Calu3 (cell line): ENCODE results near the gene SUMF2. TPM values are rescaled to one million over a fixed set of nuclear protein-coding genes. Genes with fewer than 3 reads are reported as not detected.
"Not testable (repeated sequence)": the region's sequence is repeated elsewhere in the genome, so short reads cannot be mapped to it uniquely, and the experiment has no call there.

Experiments used
- BruUV-seq: library from RNA; stranded (reverse); fragments of 400-500 nt; replicated peaks from 2 replicates; lab custom pipeline; 2021; lab: Mats Ljungman, UMichigan
- CTCF ChIA-PET: fragments of 300-600 bp; sonication (Branson Sonifier 250); formaldehyde crosslinking; loops from one replicate; lab custom pipeline; 2022; ENCODE audit warnings: antibody characterized with exemption; lab: Charles Lee
- DNase-seq: peaks from one replicate; pipeline ENCODE4 v3.0.0; 2022
- H3K27ac Mint-ChIP-seq: one replicate; pipeline ENCODE4 v1.8.0; 2022; ENCODE audit warnings: mixed read lengths; ENCODE audit not compliant: unreplicated experiment
- H3K27me3 Mint-ChIP-seq: one replicate; pipeline ENCODE4 v1.8.0; 2022; ENCODE audit warnings: mixed read lengths; ENCODE audit not compliant: unreplicated experiment
- H3K36me3 Mint-ChIP-seq: one replicate; pipeline ENCODE4 v1.8.0; 2022; ENCODE audit warnings: mild to moderate bottlenecking, moderate library complexity, mixed read lengths; ENCODE audit not compliant: insufficient read depth, unreplicated experiment
- H3K4me1 Mint-ChIP-seq: one replicate; pipeline ENCODE4 v1.8.0; 2022; ENCODE audit warnings: mild to moderate bottlenecking, low read depth, mixed read lengths; ENCODE audit not compliant: unreplicated experiment
- H3K4me3 Mint-ChIP-seq: one replicate; pipeline ENCODE4 v1.8.0; 2022; ENCODE audit warnings: mild to moderate bottlenecking, low read depth, moderate library complexity, mixed read lengths; ENCODE audit not compliant: unreplicated experiment
- H3K9me3 Mint-ChIP-seq: one replicate; pipeline ENCODE4 v1.8.0; 2022; ENCODE audit warnings: low read depth, mixed read lengths; ENCODE audit not compliant: unreplicated experiment
- CTCF ChIP-seq: fragments of 200-600 bp; IDR thresholded peaks from one replicate; pipeline ENCODE4 v1.8.0; 2022; ENCODE audit warnings: antibody characterized with exemption; ENCODE audit not compliant: unreplicated experiment
- intact Hi-C: fragments of 100-400 bp; cut with micrococcal nuclease; formaldehyde crosslinking; loops from one replicate; pipeline ENCODE4 v1.10.0; 2022; ENCODE audit not compliant: unreplicated experiment
- total RNA-seq: library from RNA; stranded (reverse); gene quantifications from 2 replicates; pipeline ENCODE4 v1.2.3, GENCODE V29; 2022

Gene SUMF2
- total RNA-seq, 1 experiment from 2014 or later, result 255 TPM

GRCh38 chr7:56048245-56048644 is 15.8 kb upstream of the SUMF2 start:
- peak overlapping the region; percentile 95 for H3K27ac Mint-ChIP-seq
- no TSS peak for BruUV-seq

GRCh38 chr7:56048763-56049162 is 15.3 kb upstream of the SUMF2 start:
- H3K27me3 Mint-ChIP-seq, intact Hi-C loops, H3K9me3 Mint-ChIP-seq, BruUV-seq: not testable (repeated sequence)
- peaks cover 41% of the 10 kb centered on the region for H3K4me1 Mint-ChIP-seq
- peak overlapping the region; percentile 94 for H3K4me3 Mint-ChIP-seq
- CTCF ChIA-PET, result interaction anchor here (0.6 to 0.9 kb wide), 3 partner anchors 15 to 394 kb away, joined by 5 to 7 read pairs (median 6); no protein-coding TSS in a partner anchor
- peaks cover 65% of the 10 kb centered on the region for H3K36me3 Mint-ChIP-seq
- H3K27ac Mint-ChIP-seq, result peak overlapping the region; percentile 95
- peak; percentile 81 for DNase-seq

More at GRCh38 chr7:56048245-56048644, 15.8 kb upstream of the SUMF2 start:
- intact Hi-C loops, result no loop called here
- Mint-ChIP-seq H3K4me3 (peak overlapping the region; percentile 94), H3K4me1 (peaks cover 36% of the 10 kb centered on the region), H3K27me3 (no peaks in the 10 kb centered on the region), H3K9me3 (no peaks in the 10 kb centered on the region), H3K36me3 (peaks cover 60% of the 10 kb centered on the region)
- DNase-seq, result no peak
- CTCF ChIA-PET, result interaction anchor here (0.6 to 0.9 kb wide), 2 partner anchors 14 to 393 kb away, joined by 6 to 7 read pairs; no protein-coding TSS in a partner anchor
- no peak for TF ChIP-seq CTCF

- TF ChIP-seq CTCF, result no peak
- Mint-ChIP-seq H3K36me3 (peaks cover 88% of the 10 kb centered on the region), H3K4me3 (peak overlapping the region; percentile 94), H3K4me1 (peaks cover 53% of the 10 kb centered on the region), H3K9me3 (no peaks in the 10 kb centered on the region), H3K27ac (peak overlapping the region; percentile 95), H3K27me3 (no peaks in the 10 kb centered on the region)
- intact Hi-C loops, result loop anchor here (1.0 to 2.0 kb wide), 2 partner anchors 11 to 16 kb away; no protein-coding TSS in a partner anchor
- no peak for DNase-seq
- TSS peak; percentile 92 for BruUV-seq
- CTCF ChIA-PET, result interaction anchor here (0.8 to 1.3 kb wide), 13 partner anchors 8 to 409 kb away, joined by 3 to 12 read pairs (median 4); partner anchors contain the start of genes CHCHD2, PHKG1 and SUMF2
Measured at GRCh38 chr7:56051053-56051338, 13.1 kb upstream of the SUMF2 start.

- no TSS peak for BruUV-seq
- Mint-ChIP-seq H3K36me3 (peaks cover 92% of the 10 kb centered on the region), H3K27ac (peak within 1 kb of the TSS; percentile 95), H3K4me3 (peak within 1 kb of the TSS; percentile 94), H3K4me1 (peaks cover 55% of the 10 kb centered on the region), H3K9me3 (no peaks in the 10 kb centered on the region), H3K27me3 (no peaks in the 10 kb centered on the region)
- TF ChIP-seq CTCF, result no peak
- CTCF ChIA-PET, result interaction anchor here (0.8 to 1.3 kb wide), 12 partner anchors 10 to 410 kb away, joined by 3 to 12 read pairs (median 4); partner anchors contain the start of genes CHCHD2, PHKG1 and SUMF2
- DNase-seq, result peak; percentile 99
- intact Hi-C loops, result loop anchor here (1.0 to 2.0 kb wide), 2 partner anchors 11 to 17 kb away; no protein-coding TSS in a partner anchor
Measured at GRCh38 chr7:56051339-56052191, 12.5 kb upstream of the SUMF2 start, which contains the start of the genes CCT6A and PSPH. CCT6A (plus strand) TSS chr7:56051765; CDS start chr7:56051849, 84 bp downstream. PSPH (minus strand) TSS chr7:56051444; CDS start chr7:56021212, 30,232 bp downstream.
